ENCODE measurements around the gene PPIG. TPM values are rescaled to one million over a fixed set of nuclear protein-coding genes. Genes with fewer than 3 reads are reported as not detected.
"Not testable (repeated sequence)": the region's sequence is repeated elsewhere in the genome, so short reads cannot be mapped to it uniquely, and the experiment has no call there.

PPIG gene
- total RNA-seq, 1 experiment from 2014 or later, result 28.4 TPM

- Histone ChIP-seq H4K20me1 (ENCODE audit: insufficient read depth) (no peaks in the 10 kb centered on the region), H3K4me2 (no peak overlapping the region), H3K27me3 (ENCODE audit: insufficient read depth, low read depth) (no peaks in the 10 kb centered on the region), H3K9me2 (ENCODE audit: insufficient read depth) (no peaks in the 10 kb centered on the region), H3K9me3 (ENCODE audit: insufficient read depth, low read depth) (no peaks in the 10 kb centered on the region), H2AFZ (no peak overlapping the region), H3K36me3 (ENCODE audit: low read depth) (no peaks in the 10 kb centered on the region), H3F3A (ENCODE audit: insufficient read depth, low read depth) (no peaks in the 10 kb centered on the region), H3K4me1 (replicated peaks; ENCODE audit: insufficient read depth) (no peaks in the 10 kb centered on the region), H3K27ac (no peak overlapping the region), H3K79me2 (ENCODE audit: low read depth) (no peaks in the 10 kb centered on the region), H3K4me3 (no peak overlapping the region)
- intact Hi-C loops (cut with micrococcal nuclease; ENCODE audit: unreplicated experiment), result no loop called here
- BruUV-seq (replicated peaks), result no TSS peak
- ChIA-PET POLR2A (ENCODE audit: unreplicated experiment) (no interaction called here), CTCF (no interaction called here)
- DNase-seq, result no peak
- TF ChIP-seq CTCF (conservative IDR thresholded peaks at IDR 0.05) (no peak), EZH2 (IDR thresholded peaks at IDR 0.05; ENCODE audit: low read depth) (no peak)
Observed at GRCh38 chr2:169684135-169684565, 100.0 kb downstream of the PPIG start.

- CTCF ChIA-PET; H3K9me2 ChIP-seq (ENCODE audit: insufficient read depth); H3F3A ChIP-seq (ENCODE audit: insufficient read depth, low read depth); H4K20me1 ChIP-seq (ENCODE audit: insufficient read depth); H3K79me2 ChIP-seq (ENCODE audit: low read depth); H2AFZ ChIP-seq; H3K27me3 ChIP-seq (ENCODE audit: insufficient read depth, low read depth); H3K36me3 ChIP-seq (ENCODE audit: low read depth); BruUV-seq (replicated peaks); H3K4me2 ChIP-seq; H3K27ac ChIP-seq; intact Hi-C loops (cut with micrococcal nuclease; ENCODE audit: unreplicated experiment); DNase-seq; H3K4me1 ChIP-seq (replicated peaks; ENCODE audit: insufficient read depth); H3K9me3 ChIP-seq (ENCODE audit: insufficient read depth, low read depth); H3K4me3 ChIP-seq; POLR2A ChIA-PET (ENCODE audit: unreplicated experiment): not testable (repeated sequence)
Observed at GRCh38 chr2:169684712-169685111, 100.6 kb downstream of the PPIG start.

- H4K20me1 ChIP-seq (ENCODE audit: insufficient read depth); intact Hi-C loops (cut with micrococcal nuclease; ENCODE audit: unreplicated experiment); H3K9me2 ChIP-seq (ENCODE audit: insufficient read depth); POLR2A ChIA-PET (ENCODE audit: unreplicated experiment); H3F3A ChIP-seq (ENCODE audit: insufficient read depth, low read depth); H3K27me3 ChIP-seq (ENCODE audit: insufficient read depth, low read depth); H3K27ac ChIP-seq; H2AFZ ChIP-seq; H3K4me3 ChIP-seq; DNase-seq; H3K79me2 ChIP-seq (ENCODE audit: low read depth); H3K4me1 ChIP-seq (replicated peaks; ENCODE audit: insufficient read depth); H3K36me3 ChIP-seq (ENCODE audit: low read depth); H3K9me3 ChIP-seq (ENCODE audit: insufficient read depth, low read depth); CTCF ChIA-PET; BruUV-seq (replicated peaks); H3K4me2 ChIP-seq: not testable (repeated sequence)
Observed at GRCh38 chr2:169686825-169687224, 102.7 kb downstream of the PPIG start.

- H3K4me2 ChIP-seq; H4K20me1 ChIP-seq (ENCODE audit: insufficient read depth); H3K36me3 ChIP-seq (ENCODE audit: low read depth); intact Hi-C loops (cut with micrococcal nuclease; ENCODE audit: unreplicated experiment); H3K9me2 ChIP-seq (ENCODE audit: insufficient read depth); H3K79me2 ChIP-seq (ENCODE audit: low read depth); DNase-seq; H3K9me3 ChIP-seq (ENCODE audit: insufficient read depth, low read depth); BruUV-seq (replicated peaks); H3K4me1 ChIP-seq (replicated peaks; ENCODE audit: insufficient read depth); H3K27me3 ChIP-seq (ENCODE audit: insufficient read depth, low read depth); H3K4me3 ChIP-seq; H2AFZ ChIP-seq; CTCF ChIA-PET; H3F3A ChIP-seq (ENCODE audit: insufficient read depth, low read depth); POLR2A ChIA-PET (ENCODE audit: unreplicated experiment); H3K27ac ChIP-seq: not testable (repeated sequence)
Observed at GRCh38 chr2:169687943-169688342, 103.8 kb downstream of the PPIG start.

GRCh38 chr2:169690958-169691357, 106.8 kb downstream of the PPIG start:
- H2AFZ ChIP-seq, result no peak overlapping the region
- no peaks in the 10 kb centered on the region for H3K9me2 ChIP-seq (ENCODE audit: insufficient read depth)
- no peak for DNase-seq
- ChIA-PET POLR2A (ENCODE audit: unreplicated experiment) (no interaction called here), CTCF (no interaction called here)
- H3K36me3 ChIP-seq (ENCODE audit: low read depth), result 0 out of 2 replicates have a peak, but pooled peaks cover 1% of the 10 kb centered on the region
- no TSS peak for BruUV-seq (replicated peaks)
- no peak overlapping the region for H3K4me2 ChIP-seq
- H3K9me3 ChIP-seq (ENCODE audit: insufficient read depth, low read depth), result no peaks in the 10 kb centered on the region
- no peaks in the 10 kb centered on the region for H3F3A ChIP-seq (ENCODE audit: insufficient read depth, low read depth)
- no peak for TF ChIP-seq EZH2 (IDR thresholded peaks at IDR 0.05; ENCODE audit: low read depth)
- TF ChIP-seq CTCF (conservative IDR thresholded peaks at IDR 0.05), result no peak
- peaks cover 17% of the 10 kb centered on the region for H3K4me1 ChIP-seq (replicated peaks; ENCODE audit: insufficient read depth)
- H3K79me2 ChIP-seq (ENCODE audit: low read depth), result peaks cover 8% of the 10 kb centered on the region
- H3K27me3 ChIP-seq (ENCODE audit: insufficient read depth, low read depth), result no peaks in the 10 kb centered on the region
- intact Hi-C loops (cut with micrococcal nuclease; ENCODE audit: unreplicated experiment), result no loop called here
- H4K20me1 ChIP-seq (ENCODE audit: insufficient read depth), result no peaks in the 10 kb centered on the region
- H3K4me3 ChIP-seq, result no peak overlapping the region
- H3K27ac ChIP-seq, result no peak overlapping the region

Measured in PC-9 (cell line).